Glomerular endothelial cell (primary cell): ENCODE results near the gene CYP19A1. TPM values are rescaled to one million over a fixed set of nuclear protein-coding genes. Genes with fewer than 3 reads are reported as not detected.
"Not testable (repeated sequence)": the region's sequence is repeated elsewhere in the genome, so short reads cannot be mapped to it uniquely, and the experiment has no call there.

ENCODE experiments used
- DNase-seq: peaks from one replicate; pipeline ENCODE4 v3.0.0-alpha.2; 2011; ENCODE audit warnings: low read depth, low spot score; ENCODE audit errors: extremely low read depth
- total RNA-seq: library from RNA; depleted of rRNA; stranded (reverse); fragments of >200 nt; gene quantifications from 2 replicates; pipeline ENCODE4 v1.2.3, GENCODE V29; 2015

The CYP19A1 gene
- total RNA-seq, 1 donor from 2014 or later = not detected

- no peak for DNase-seq
These were observed 147.8 kb downstream of the CYP19A1 start for GRCh38 chr15:51190424-51191068.

DNA sequence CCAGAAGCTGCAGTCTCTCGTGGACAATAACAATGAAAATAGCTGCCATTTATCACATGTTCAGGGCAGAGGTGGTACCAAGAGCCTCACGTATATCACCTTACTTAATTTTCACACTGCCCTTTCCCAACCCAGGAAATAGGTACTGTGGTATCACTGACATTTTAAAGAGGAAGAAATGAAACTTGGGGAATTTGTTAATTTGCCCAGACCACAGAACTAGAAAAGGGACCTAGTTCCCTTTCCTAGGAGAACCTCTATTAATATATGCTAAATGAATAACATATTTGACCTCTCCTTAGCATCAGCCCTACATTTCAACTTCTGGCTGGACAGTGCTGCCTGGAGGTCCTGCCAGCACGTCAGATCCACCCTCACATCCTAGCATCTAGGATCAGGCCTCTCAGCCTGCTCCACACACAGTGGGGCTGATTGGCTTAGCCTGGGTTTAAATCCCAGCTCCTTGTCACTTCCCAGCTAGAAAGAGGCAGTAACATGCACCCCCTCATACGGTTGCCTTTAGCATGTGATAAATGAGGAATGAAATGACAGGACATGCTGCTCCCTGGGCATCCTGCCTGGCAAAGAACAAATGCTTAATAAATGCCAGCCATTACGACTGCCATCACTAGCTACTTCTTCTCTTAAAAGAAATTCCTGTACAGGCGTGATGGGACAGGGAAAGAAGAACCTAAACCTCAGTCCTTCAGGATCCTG, 148.6 kb downstream of the CYP19A1 start:
- DNase-seq = no peak

GRCh38 chr15:51188791-51189190, 149.6 kb downstream of the CYP19A1 start:
- not testable (repeated sequence) for DNase-seq

DNA sequence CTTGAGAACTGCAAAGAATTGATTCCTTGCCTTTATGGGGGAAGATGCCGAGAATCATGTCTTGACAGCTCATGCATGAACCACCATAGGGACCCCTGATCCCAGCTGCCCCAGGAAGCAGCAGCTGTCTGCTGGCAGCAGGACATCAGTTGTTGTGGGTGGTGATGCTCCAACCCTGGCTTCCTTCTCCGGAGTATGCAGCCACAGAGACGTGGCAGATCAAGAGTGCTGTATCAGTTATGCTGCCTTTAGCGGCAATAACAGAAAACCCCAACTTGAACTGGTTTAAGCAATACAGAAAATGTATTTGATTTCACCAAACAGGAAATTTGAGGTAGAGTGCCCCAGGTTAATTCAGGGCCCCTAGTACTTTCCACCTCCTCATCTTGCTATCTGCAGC, 151.5 kb downstream of the CYP19A1 start:
- DNase-seq = no peak

DNA sequence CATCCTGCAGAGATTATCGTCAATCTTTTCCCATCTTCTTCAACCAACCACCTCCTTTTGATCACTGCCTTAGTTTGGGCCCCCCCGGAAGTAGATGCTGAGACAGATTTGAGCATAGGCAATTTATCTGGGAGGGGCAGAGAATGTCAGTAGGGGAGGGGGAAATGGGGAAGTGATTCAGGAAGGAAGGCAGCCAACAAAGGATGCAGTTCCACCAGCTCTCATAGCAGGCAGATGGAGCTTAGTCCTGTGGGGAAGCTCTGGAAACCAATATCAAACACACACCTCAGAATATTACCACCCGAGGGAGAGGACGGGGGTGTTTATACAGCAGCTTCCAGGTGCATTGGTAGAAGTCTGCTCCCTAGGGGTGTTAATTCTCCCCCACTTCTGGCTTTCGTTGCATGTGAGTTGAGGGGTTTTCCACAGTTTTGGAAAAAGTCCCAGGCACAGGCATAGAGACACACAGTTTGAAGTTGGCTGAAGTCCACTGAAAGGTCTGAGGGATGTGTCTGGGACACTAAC, 152.2 kb downstream of the CYP19A1 start:
- DNase-seq = no peak

- DNase-seq = no peak
These were observed 152.9 kb downstream of the CYP19A1 start for GRCh38 chr15:51185213-51186159.

DNA sequence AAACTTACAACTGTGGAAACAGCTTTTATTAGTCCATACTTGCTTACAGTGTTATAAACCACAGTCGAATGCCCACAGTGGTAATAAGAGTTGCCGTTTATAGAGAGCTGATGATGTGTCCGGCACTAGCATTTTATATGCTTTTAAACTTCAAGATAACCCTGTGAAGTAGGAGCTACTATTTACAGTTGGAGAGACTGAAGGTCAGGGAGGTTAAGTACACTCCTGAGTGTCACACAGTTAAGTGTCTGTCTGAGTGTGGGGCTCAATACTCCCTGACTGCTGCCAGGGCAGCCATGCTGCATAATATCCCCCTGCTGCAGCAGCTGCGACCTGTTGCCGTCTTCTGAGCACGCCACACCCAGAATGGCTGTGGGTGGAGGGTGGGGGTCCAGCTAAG, 153.8 kb downstream of the CYP19A1 start:
- no peak for DNase-seq

DNA sequence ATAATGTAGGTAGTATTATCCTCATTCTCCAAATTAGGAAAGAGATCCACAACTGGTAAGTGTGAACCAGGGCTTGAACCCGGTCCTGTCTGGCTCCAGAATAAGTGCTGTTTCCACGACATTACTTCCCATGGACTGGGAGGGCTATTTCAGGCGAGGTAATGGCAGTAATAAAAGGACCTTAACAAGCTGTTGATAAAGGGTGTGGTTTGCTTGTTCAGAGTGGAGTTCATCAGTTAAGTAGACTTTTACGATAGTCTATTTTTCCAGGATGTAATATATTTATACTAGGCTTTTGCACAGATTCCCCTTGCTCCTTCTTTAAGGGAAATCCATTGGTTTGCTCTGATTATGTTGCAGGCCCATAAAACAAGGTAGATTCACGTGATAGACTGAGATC, 155.3 kb downstream of the CYP19A1 start:
- no peak for DNase-seq

GRCh38 chr15:51181905-51182304, 156.5 kb downstream of the CYP19A1 start:
- DNase-seq = no peak

- DNase-seq = no peak
These were observed 157.2 kb downstream of the CYP19A1 start for GRCh38 chr15:51181221-51181620.

DNA sequence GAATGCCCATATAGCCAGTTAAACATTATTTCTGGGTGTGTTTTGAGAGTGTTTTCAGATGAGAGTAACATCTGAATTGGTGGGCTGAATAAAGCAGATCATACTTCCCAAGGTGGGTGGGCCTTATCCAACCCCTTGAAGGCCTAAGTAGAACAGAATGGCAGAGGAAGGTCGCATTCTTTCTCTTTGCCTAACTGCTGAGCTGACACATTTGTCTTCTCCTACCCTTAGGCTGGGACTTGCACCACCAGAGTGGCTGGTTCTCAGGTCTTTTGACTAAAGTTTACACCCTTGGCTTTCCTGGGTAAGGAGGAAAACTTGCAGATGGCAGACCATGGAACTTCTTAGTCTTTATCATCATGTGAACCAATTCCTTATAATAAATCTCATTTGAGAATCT, 157.9 kb downstream of the CYP19A1 start:
- DNase-seq = no peak

- DNase-seq = no peak
These were observed 158.4 kb downstream of the CYP19A1 start for GRCh38 chr15:51180011-51180410.

DNA sequence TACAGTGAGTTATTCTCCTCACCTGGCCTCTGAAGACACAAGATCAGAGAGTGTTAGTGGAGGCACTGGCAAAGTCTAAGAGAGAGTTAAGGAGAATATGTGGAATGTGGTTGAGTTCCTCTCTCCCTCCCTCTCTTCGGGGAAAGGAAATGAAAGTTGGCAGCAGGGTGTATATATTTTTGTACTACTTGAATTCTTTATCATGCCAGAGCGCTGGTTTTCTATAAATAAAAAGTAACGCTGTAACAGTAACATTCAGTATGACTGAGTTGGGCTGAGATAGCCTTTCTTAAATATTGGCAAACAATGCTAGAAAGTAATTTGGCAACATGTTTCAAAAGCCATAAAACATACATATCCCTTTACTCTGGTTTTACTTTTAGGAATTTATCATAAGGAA, 166.2 kb downstream of the CYP19A1 start:
- no peak for DNase-seq

DNA sequence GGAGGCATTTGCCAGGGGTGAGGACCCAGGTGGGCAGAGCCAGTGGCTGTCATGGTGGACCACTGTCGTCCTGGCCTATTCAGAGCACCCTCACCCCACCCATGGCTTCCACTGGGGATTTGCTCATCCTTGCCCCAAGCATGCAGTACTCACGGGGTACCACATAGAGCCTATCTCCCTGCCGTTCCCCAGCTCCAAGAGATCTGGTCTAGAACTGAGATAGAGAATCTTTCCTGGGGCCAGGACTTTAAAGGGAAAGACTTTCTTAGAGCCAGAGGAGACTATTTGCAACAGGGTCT, 166.8 kb downstream of the CYP19A1 start:
- DNase-seq = no peak

- DNase-seq = no peak
These were observed 167.3 kb downstream of the CYP19A1 start for GRCh38 chr15:51170882-51171633.

DNA sequence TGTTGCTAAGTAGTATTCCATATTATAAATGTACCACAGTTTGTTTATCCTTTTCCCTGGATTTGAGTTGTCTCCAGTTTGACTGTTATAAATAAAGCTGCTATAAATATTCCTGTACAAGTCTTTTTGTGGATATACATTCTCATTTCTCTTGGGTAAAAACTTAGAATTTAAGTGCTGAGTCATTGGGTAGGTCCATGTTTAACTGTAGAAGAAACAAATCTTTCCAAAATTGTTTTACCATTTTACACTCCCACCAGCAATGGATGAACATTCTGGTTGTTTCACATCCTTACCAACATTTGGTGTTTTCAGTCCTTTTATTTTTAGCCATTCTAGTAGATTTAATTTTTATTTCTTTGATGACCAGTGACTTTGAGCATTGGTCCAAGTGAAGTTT, 169.7 kb downstream of the CYP19A1 start:
- DNase-seq = no peak

- no peak for DNase-seq
These were observed 174.6 kb downstream of the CYP19A1 start for GRCh38 chr15:51163843-51164242.

DNA sequence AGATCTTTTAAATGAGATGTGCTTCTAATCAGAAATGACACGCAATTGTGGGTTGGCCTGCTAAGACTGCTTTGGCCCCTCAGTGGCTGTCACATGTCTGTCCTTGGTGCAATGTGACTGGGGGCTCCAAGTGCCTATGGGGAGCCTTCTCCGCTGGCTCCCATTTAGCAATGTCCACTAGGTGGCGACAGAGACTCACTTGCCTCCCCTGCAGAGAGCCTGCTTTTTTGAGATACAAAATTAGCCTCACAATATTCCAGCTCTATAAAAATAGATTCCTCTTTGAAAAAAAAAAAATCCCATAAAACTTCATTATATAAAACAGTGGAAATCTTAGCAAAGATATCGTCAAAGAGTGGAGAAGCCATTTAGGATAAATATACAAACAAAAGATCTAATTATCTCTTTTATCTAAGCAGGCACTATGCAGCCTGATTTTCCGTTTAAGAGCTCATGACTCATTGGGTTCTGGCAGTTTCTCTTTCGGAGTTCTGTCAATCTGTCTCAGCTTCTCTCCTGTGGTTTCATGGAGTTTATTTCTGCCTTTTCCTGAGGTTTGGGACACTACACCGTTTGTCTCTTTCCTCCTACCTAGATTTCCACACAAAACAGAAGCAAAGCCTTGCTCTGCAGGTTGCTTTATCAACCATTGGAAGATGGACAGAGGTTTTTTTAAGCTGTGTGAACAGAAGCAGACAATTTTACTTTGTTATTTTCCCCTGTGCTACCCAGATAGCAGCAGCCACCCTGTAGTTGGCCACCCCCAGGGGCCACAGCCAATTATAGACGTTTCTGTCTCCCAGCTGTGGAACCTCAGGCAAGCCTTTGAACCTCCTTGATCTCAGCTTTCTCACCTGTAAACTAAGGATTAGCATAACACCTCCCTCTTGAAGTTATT, 175.3 kb downstream of the CYP19A1 start:
- peak; percentile 71 for DNase-seq

GRCh38 chr15:51161491-51162220, 176.7 kb downstream of the CYP19A1 start:
- no peak for DNase-seq
